H1 (cell line): ENCODE measurements around the gene UBE2Q2. TPM values are rescaled to one million over a fixed set of nuclear protein-coding genes. Genes with fewer than 3 reads are reported as not detected.
"Not testable (repeated sequence)": the region's sequence is repeated elsewhere in the genome, so short reads cannot be mapped to it uniquely, and the experiment has no call there.

Experiments used
- CTCF ChIA-PET: fragments of 300-600 bp; sonication (Branson Sonifier 250); formaldehyde crosslinking; loops from one replicate; lab custom pipeline; 2021; ENCODE audit not compliant: partially characterized antibody; lab: Charles Lee
- POLR2A ChIA-PET: fragments of 300-600 bp; sonication (Branson Sonifier 250); formaldehyde crosslinking; loops from one replicate; lab custom pipeline; 2021; ENCODE audit warnings: inconsistent platforms; ENCODE audit not compliant: partially characterized antibody; lab: Charles Lee
- DNase-seq, 2 experiments: peaks; one replicate each; pipeline versions ENCODE4 v3.0.0 to v3.0.0-alpha.2; 2010 to 2022; ENCODE audit warnings: low spot score in 2 of 2, low read depth in 1 of 2, mixed read lengths in 1 of 2
- FAIRE-seq: peaks from 2 replicates; lab custom pipeline; 2011; peaks lifted over from hg19 to GRCh38; lab: Jason Lieb, UNC
- H2AFZ ChIP-seq: 2 replicates; pipeline ENCODE4 v1.8.1; 2012; ENCODE audit warnings: low read length, inconsistent platforms
- H2AK5ac ChIP-seq: 2 replicates; pipeline ENCODE4 v1.6.1; 2013; ENCODE audit warnings: low read depth, low read length
- H2BK120ac ChIP-seq: replicated peaks from 2 replicates; pipeline ENCODE3; 2013; ENCODE audit warnings: low read depth, low read length, inconsistent platforms
- H2BK12ac ChIP-seq: 2 replicates; pipeline ENCODE4 v1.6.1; 2013; ENCODE audit warnings: low read depth, low read length
- H2BK15ac ChIP-seq: 2 replicates; pipeline ENCODE4 v1.6.1; 2013; ENCODE audit warnings: low read length
- H2BK20ac ChIP-seq: 2 replicates; pipeline ENCODE4 v1.6.1; 2013; ENCODE audit warnings: low read length
- H2BK5ac ChIP-seq: 2 replicates; pipeline ENCODE4 v1.6.1; 2013; ENCODE audit warnings: low read depth, low read length
- H3K14ac ChIP-seq: 2 replicates; pipeline ENCODE4 v1.6.1; 2013; ENCODE audit warnings: inconsistent platforms; ENCODE audit not compliant: insufficient read length
- H3K18ac ChIP-seq: 2 replicates; pipeline ENCODE4 v1.6.1; 2013; ENCODE audit warnings: low read length; ENCODE audit errors: extremely low read depth
- H3K23ac ChIP-seq: 2 replicates; pipeline ENCODE4 v1.6.1; 2013; ENCODE audit warnings: inconsistent platforms; ENCODE audit not compliant: insufficient read length
- H3K23me2 ChIP-seq: 2 replicates; pipeline ENCODE4 v1.6.1; 2013; ENCODE audit warnings: low read depth, low read length
- H3K27ac ChIP-seq: 2 replicates; pipeline ENCODE4 v1.6.1; 2011; ENCODE audit warnings: low read depth, low read length, inconsistent platforms
- H3K27me3 ChIP-seq, 4 experiments: replicated peaks in 1 of 4; 1 replicate in 1 of 4; 2 replicates in 3 of 4; pipeline versions ENCODE4 v1.6.1 to v1.8.1; 2011 to 2013; ENCODE audit warnings: low read length in 3 of 4, mild to moderate bottlenecking in 3 of 4, inconsistent platforms in 2 of 4, mixed read lengths in 2 of 4, moderate library complexity in 1 of 4; ENCODE audit not compliant: control insufficient read depth in 3 of 4, insufficient read depth in 3 of 4; ENCODE audit errors: extremely low read depth in 1 of 4
- H3K36me3 ChIP-seq, 4 experiments: 2 replicates each; pipeline versions ENCODE4 v1.6.1 to v1.8.1; 2011 to 2013; ENCODE audit warnings: mild to moderate bottlenecking in 4 of 4, low read length in 3 of 4, moderate library complexity in 2 of 4, control low read depth in 1 of 4, inconsistent platforms in 1 of 4; ENCODE audit not compliant: insufficient read depth in 4 of 4, control insufficient read depth in 2 of 4
- H3K4ac ChIP-seq: replicated peaks from 2 replicates; pipeline ENCODE3; 2013; ENCODE audit warnings: low read length, low read depth, mixed read lengths, inconsistent platforms; ENCODE audit not compliant: insufficient read length
- H3K4me1 ChIP-seq, 4 experiments: replicated peaks in 1 of 4; 1 replicate in 1 of 4; 2 replicates in 3 of 4; pipeline versions ENCODE4 v1.6.1 to v1.8.1; 2011 to 2013; ENCODE audit warnings: low read length in 3 of 4, inconsistent platforms in 2 of 4, mixed read lengths in 1 of 4; ENCODE audit not compliant: insufficient read depth in 4 of 4, control insufficient read depth in 3 of 4
- H3K4me2 ChIP-seq, 2 experiments: 2 replicates each; pipeline versions ENCODE4 v1.6.1 to v1.8.1; 2011 to 2013; ENCODE audit warnings: low read depth in 2 of 2, low read length in 2 of 2, control low read depth in 1 of 2, inconsistent platforms in 1 of 2, mild to moderate bottlenecking in 1 of 2; ENCODE audit not compliant: insufficient read depth in 1 of 2
- H3K4me3 ChIP-seq, 4 experiments: fragments of 200-600, 300-600 bp in 1 of 4; sonication (generic), shearing (Covaris generic), sonication (Bioruptor Twin) in 1 of 4; 2 replicates each; pipeline versions ENCODE4 v1.5.1 to v1.8.1; 2011 to 2016; ENCODE audit warnings: low read length in 4 of 4, low read depth in 3 of 4, control low read depth in 2 of 4, inconsistent platforms in 2 of 4, mild to moderate bottlenecking in 2 of 4, mixed read lengths in 1 of 4, moderate library complexity in 1 of 4; ENCODE audit not compliant: insufficient read depth in 2 of 4; ENCODE audit errors: extremely low read depth in 1 of 4
- H3K56ac ChIP-seq: replicated peaks from 2 replicates; pipeline ENCODE3; 2013; ENCODE audit warnings: low read depth, mild to moderate bottlenecking, mixed read lengths, low read length, inconsistent platforms; ENCODE audit not compliant: insufficient read length
- H3K79me1 ChIP-seq: 2 replicates; pipeline ENCODE4 v1.6.1; 2013; ENCODE audit warnings: low read depth, low read length, control low read depth
- H3K79me2 ChIP-seq, 2 experiments: 2 replicates each; pipeline versions ENCODE4 v1.6.1 to v1.8.1; 2012 to 2013; ENCODE audit warnings: low read length in 2 of 2, mild to moderate bottlenecking in 2 of 2, inconsistent platforms in 1 of 2; ENCODE audit not compliant: insufficient read depth in 2 of 2, control insufficient read depth in 1 of 2
- H3K9ac ChIP-seq, 4 experiments: replicated peaks in 1 of 4; 1 replicate in 1 of 4; 2 replicates in 3 of 4; pipeline versions ENCODE4 v1.6.1 to v1.8.1; 2011 to 2013; ENCODE audit warnings: low read depth in 3 of 4, low read length in 3 of 4, control low read depth in 2 of 4, mild to moderate bottlenecking in 2 of 4, moderate library complexity in 2 of 4, inconsistent platforms in 1 of 4; ENCODE audit errors: extremely low read depth in 1 of 4
- H3K9me3 ChIP-seq, 2 experiments: 2 replicates each; pipeline versions ENCODE4 v1.6.1 to v1.8.1; 2012 to 2013; ENCODE audit warnings: mild to moderate bottlenecking in 2 of 2, moderate library complexity in 2 of 2, control low read depth in 1 of 2, inconsistent platforms in 1 of 2, low read depth in 1 of 2, low read length in 1 of 2, mixed read lengths in 1 of 2; ENCODE audit not compliant: insufficient read depth in 2 of 2
- H4K20me1 ChIP-seq, 2 experiments: replicated peaks in 1 of 2; 2 replicates each; pipeline versions ENCODE3 to v1.8.1; 2011 to 2013; ENCODE audit warnings: inconsistent platforms in 2 of 2, low read length in 2 of 2, mild to moderate bottlenecking in 1 of 2; ENCODE audit not compliant: insufficient read depth in 2 of 2, control insufficient read depth in 1 of 2
- H4K5ac ChIP-seq: 2 replicates; pipeline ENCODE4 v1.6.1; 2013; ENCODE audit warnings: low read length, low read depth, mixed read lengths, inconsistent platforms; ENCODE audit not compliant: insufficient read length
- H4K8ac ChIP-seq: 2 replicates; pipeline ENCODE4 v1.8.0; 2013; ENCODE audit warnings: mild to moderate bottlenecking, moderate library complexity, low read length, inconsistent platforms; ENCODE audit not compliant: insufficient read depth; ENCODE audit errors: extremely low read depth
- H4K91ac ChIP-seq: replicated peaks from 2 replicates; pipeline ENCODE3; 2013; ENCODE audit warnings: low read length, mixed read lengths, inconsistent platforms; ENCODE audit not compliant: insufficient read length
- WGBS, 2 experiments: shearing (Covaris generic) in 1 of 2; methylation state at CpG; one replicate each; pipeline versions ENCODE4 v1.1.6 to v1.1.7; 2013 to 2015; ENCODE audit warnings: low lambda C conversion rate in 2 of 2, mixed read lengths in 2 of 2, inconsistent platforms in 1 of 2, low coverage in 1 of 2, missing lambda C conversion rate in 1 of 2; ENCODE audit not compliant: insufficient replicate concordance in 2 of 2, insufficient coverage in 1 of 2, insufficient read length in 1 of 2; ENCODE audit errors: extremely low coverage in 1 of 2, missing lambda C conversion rate in 1 of 2; 5-methylcytosine and 5-hydroxymethylcytosine counted together
- polyA plus RNA-seq, 7 experiments: library from polyadenylated mRNA; depleted of rRNA in 3 of 7; stranded (reverse) in 5 of 7; unstranded in 2 of 7; fragments of >200 nt in 5 of 7; fragments of 200-250 nt in 2 of 7; gene quantifications; 1 replicate in 5 of 7; 2 replicates in 1 of 7; 4 replicates in 1 of 7; pipeline versions ENCODE4 v1.2.1 to v1.2.3, GENCODE V29; 2011 to 2013; ENCODE audit warnings: missing spikeins in 2 of 7, mixed read lengths in 2 of 7
- total RNA-seq: library from RNA; stranded (reverse); fragmentation: NEBNext Ultra II Directional; extraction: Animal tissue kit (Norgen Biotek cat#: 25700); gene quantifications from 2 replicates; pipeline ENCODE4 v1.2.1, GENCODE V29; 2021

The UBE2Q2 gene
- total and polyA plus RNA-seq, 2 of the 8 experiments (the other 6 are each of a cell fraction or from before 2014, with no cell fraction given), result 10.1 to 22.7 TPM

DNA sequence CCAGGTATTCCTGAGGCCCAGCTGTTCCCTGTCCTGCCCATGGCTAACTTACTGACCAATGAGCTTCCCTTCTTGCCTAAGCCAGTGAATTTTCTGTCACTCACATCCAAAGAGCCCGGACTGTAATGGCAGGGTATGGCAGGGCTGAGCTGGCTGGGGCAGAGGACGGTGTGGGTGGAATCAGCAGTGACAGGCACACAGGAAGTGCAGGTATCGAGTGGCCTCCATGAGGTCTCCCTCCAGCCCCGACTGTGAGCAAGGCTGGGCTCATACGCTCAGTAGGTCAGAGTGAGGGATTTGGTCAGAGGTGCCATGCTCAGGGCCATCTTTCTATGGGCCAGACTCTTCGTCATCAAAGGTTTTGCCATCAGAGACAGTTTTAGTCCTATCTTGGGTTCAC, 35.2 kb upstream of the UBE2Q2 start:
- H3K56ac ChIP-seq, H3K4ac ChIP-seq, FAIRE-seq, H4K8ac ChIP-seq, H3K18ac ChIP-seq, H2BK120ac ChIP-seq, H3K36me3 ChIP-seq, POLR2A ChIA-PET, H2BK20ac ChIP-seq, H3K4me3 ChIP-seq, H3K9ac ChIP-seq, DNase-seq, H3K14ac ChIP-seq, H2BK15ac ChIP-seq, H2AFZ ChIP-seq, H3K4me2 ChIP-seq, H4K5ac ChIP-seq, H3K9me3 ChIP-seq, H3K79me2 ChIP-seq, H2BK12ac ChIP-seq, H3K23me2 ChIP-seq, H3K27ac ChIP-seq, H2AK5ac ChIP-seq, H4K20me1 ChIP-seq, H3K4me1 ChIP-seq, H4K91ac ChIP-seq, H2BK5ac ChIP-seq, H3K79me1 ChIP-seq, H3K27me3 ChIP-seq, H3K23ac ChIP-seq: not testable (repeated sequence)
- 91% methylated on average over 6 of the region's 6 CpGs; no CpG with 5 or more reads in 1 of the 2 experiments for WGBS, 2 experiments
- CTCF ChIA-PET, result interaction anchor here (0.6 to 13.0 kb wide), 7 partner anchors 21 to 141 kb away, joined by 3 to 224 read pairs (median 16); a partner anchor contains a TSS
